22Rv1 (cell line): ENCODE measurements around the gene ERCC1.
A peak's percentile ranks its signal among the peaks of the same experiment; 100 is the strongest.

ENCODE experiments used
- H3K27ac ChIP-seq: fragments of 450-650 bp; 2 replicates; pipeline ENCODE4 v1.5.1; 2017
- CTCF ChIP-seq: fragments of 450-650 bp; IDR thresholded peaks from 2 replicates; pipeline ENCODE4 v1.5.1; 2017; ENCODE audit warnings: mild to moderate bottlenecking
- ZFX ChIP-seq: fragments of 450-650 bp; IDR thresholded peaks from 2 replicates; pipeline ENCODE4 v1.6.1; 2017; ENCODE audit warnings: antibody characterized with exemption, borderline replicate concordance

Gene ERCC1

GRCh38 chr19:45428384-45429231 lies 4.9 kb upstream of the ERCC1 start:
- TF ChIP-seq CTCF (peak; percentile 71), ZFX (no peak)
- H3K27ac ChIP-seq, result 0 out of 2 replicates have a peak overlapping the region, but pooled peaks have one; percentile 100

- H3K27ac ChIP-seq, result peak overlapping the region; percentile 100
- TF ChIP-seq ZFX (no peak), CTCF (no peak)
Observed at GRCh38 chr19:45424191-45425058, 708 bp upstream of the ERCC1 start.

GRCh38 chr19:45423033-45423588 lies 606 bp downstream of the ERCC1 start:
- peak overlapping the region; percentile 100 for H3K27ac ChIP-seq
- TF ChIP-seq CTCF (no peak), ZFX (no peak)

- no peak for TF ChIP-seq ZFX
- no peak for TF ChIP-seq CTCF
- peak overlapping the region; percentile 100 for H3K27ac ChIP-seq
Observed at GRCh38 chr19:45421947-45422498, 1.7 kb downstream of the ERCC1 start.

GRCh38 chr19:45420871-45421270 lies 2.8 kb downstream of the ERCC1 start:
- TF ChIP-seq CTCF (no peak), ZFX (no peak)
- H3K27ac ChIP-seq, result no peak overlapping the region

DNA sequence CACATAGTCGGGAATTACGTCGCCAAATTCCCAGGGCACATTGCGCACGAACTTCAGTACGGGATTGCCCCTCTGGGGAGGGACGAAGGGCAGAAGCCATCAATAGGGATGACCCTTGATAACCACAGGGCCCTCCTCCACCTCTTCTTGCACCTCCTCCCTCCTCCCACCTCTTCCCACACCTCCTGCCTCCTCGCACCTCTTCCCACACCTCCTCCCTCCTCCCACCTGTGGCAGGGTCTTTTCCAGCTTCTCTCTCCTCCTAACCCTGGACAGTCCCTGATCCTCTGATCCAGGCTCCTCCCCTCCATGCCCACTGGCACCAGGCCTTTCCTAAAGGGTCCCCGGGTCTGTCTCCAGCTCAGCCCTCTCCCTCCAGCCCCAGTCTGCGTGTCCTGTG lies 3.4 kb downstream of the ERCC1 start:
- TF ChIP-seq CTCF (no peak), ZFX (no peak)

More for the DNA sequence above, 3.4 kb downstream of the ERCC1 start:
- H3K27ac ChIP-seq, result no peak overlapping the region
